GM21529 (cell line): Measurements from ENCODE around the gene TARBP1.
"Not testable (repeated sequence)": the region's sequence is repeated elsewhere in the genome, so short reads cannot be mapped to it uniquely, and the experiment has no call there.

Source experiments
- ATAC-seq: cut with Tn5 transposase; IDR thresholded peaks from one replicate; pipeline ENCODE4 v1.9.1; 2021; ENCODE audit not compliant: unreplicated experiment

Gene TARBP1

GRCh38 chr1:234478481-234479309 lies at the start of gene TARBP1:
TSS of gene TARBP1 (minus strand) at chr1:234479179. CDS start at chr1:234479103, 76 bp downstream.
- peak; percentile 67 for ATAC-seq

- no peak for ATAC-seq
Observed at GRCh38 chr1:234528074-234528865, 49.3 kb upstream of the TARBP1 start.

DNA sequence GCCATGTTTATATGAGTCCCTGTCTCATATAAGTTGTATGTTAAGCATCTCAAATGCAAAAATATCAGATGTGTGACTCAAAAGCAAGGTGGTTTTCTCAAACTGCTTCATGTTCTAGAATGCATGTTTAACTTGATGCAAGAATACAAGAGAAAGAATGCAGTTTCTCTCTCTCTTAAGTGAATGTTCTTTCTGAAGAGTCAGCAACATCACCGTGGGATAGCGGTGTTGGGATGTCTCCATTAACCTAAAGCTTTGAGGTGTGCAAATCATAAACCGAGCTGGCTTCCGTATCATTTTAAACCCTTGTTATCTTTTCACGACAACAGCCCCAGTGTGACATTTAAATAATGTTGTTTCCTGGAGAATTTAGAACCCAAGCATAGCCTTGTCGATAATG lies 48.4 kb upstream of the TARBP1 start:
- ATAC-seq, result no peak

DNA sequence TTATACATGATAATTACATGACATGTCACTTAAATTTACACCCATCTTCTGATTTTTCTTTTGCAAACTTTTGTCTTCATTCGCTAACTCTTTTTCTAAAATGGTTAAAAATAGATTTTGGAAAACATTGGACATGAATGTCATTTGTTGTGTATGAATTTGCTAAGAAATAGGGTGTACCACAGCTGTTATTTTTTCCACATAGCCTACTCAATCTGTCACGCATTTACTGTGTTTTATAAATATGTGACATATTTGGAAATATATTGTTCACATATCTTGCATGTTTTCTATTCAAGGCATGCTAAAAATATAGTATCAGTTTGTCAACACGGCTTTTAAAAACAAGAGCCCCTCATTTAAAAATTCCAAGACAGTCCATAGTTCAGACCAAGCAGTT lies 47.9 kb upstream of the TARBP1 start:
- no peak for ATAC-seq

DNA sequence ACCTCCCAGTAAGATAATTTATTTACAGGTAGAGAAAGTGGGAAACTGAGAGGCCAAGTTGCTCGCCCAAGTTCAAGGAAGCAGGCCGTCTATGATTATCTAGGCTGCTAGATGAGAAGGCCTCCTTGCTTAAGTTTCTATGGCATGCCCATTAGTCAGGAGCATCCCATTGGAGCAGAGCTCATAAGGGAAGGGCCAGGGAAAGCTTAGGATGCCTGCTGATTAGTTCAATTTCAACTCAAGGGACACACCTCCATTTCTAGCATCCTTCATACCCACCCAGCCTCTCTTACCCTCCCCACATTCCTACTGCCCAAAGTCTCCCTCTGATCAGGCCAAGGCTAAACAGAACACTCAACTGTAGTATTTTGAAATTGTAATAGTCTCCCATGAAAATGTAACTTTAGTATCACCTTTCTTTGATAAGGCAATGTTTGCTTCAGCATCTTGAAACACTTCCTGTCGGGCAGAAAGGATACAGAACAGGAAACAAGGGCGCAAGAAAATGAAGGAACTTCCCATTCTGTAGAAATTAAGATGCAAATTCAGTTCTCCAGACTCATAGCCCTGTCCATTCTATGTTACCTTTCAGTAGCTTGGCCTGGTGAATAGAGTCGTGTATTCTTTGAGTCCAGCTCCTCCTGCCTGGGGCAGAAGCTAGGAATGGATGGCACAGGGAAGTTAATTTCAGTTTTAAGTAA lies 46.3 kb upstream of the TARBP1 start:
- ATAC-seq, result no peak

DNA sequence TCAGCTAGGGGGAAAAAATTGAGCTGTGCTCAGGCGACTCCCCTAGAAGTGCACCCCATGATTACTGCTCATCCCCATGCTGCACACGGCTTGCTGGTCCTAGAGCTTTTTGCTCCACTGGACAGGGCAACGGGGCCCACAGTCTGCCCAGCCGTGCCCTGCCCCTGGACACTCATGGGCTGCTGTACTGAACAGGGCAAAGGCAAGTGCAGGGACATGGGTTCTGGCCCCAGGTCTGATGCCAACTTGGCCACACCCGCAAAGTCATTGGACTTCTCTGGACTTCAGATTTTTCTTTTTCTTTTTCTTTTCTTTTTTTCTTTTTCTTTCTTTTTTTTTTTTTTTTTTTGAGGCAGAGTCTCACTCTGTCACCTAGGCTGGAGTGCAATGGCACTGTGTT lies 42.9 kb upstream of the TARBP1 start:
- ATAC-seq, result no peak

GRCh38 chr1:234520908-234521817 lies 42.2 kb upstream of the TARBP1 start:
- no peak for ATAC-seq

DNA sequence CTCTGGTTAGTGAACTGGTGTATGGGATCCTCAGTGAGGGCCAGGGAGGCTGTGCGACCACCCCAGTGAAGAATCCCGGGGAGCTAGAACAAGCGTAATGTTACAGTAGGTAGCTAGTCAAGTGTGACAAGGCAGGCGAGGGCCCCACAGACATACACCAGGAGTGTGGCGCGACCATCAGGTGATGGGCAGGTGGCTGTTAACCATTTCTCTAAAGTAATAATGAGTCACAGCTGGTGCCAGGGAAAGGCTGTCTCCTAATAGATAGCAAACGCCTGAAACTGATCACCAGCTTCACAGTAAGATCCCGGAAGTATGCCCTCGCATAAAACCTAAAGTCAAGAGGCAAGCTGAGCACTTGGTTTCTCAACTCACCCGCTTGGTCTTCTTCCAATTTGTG lies 40.5 kb upstream of the TARBP1 start:
- ATAC-seq, result no peak

GRCh38 chr1:234518876-234519275 lies 39.9 kb upstream of the TARBP1 start:
- no peak for ATAC-seq

DNA sequence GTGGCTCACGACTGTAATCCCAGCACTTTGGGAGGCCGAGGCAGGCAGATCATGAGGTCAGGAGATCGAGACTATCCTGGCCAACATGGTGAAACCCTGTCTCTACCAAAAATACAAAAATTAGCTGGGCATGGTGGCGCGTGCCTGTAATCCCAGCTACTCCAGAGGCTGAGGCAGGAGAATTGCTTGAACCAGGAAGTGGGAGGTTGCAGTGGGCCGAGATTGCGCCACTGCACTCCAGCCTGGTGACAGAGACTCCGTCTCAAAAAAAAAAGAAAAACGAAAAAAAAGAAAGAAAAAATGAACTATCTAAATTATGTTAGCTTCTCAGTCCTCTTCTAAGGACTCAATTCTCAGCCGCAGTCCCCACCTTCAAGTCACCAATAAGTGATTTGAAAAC lies 39.1 kb upstream of the TARBP1 start:
- ATAC-seq, result not testable (repeated sequence)

GRCh38 chr1:234517110-234517802 lies 38.3 kb upstream of the TARBP1 start:
- ATAC-seq, result no peak

GRCh38 chr1:234515821-234516241 lies 36.9 kb upstream of the TARBP1 start:
- no peak for ATAC-seq

DNA sequence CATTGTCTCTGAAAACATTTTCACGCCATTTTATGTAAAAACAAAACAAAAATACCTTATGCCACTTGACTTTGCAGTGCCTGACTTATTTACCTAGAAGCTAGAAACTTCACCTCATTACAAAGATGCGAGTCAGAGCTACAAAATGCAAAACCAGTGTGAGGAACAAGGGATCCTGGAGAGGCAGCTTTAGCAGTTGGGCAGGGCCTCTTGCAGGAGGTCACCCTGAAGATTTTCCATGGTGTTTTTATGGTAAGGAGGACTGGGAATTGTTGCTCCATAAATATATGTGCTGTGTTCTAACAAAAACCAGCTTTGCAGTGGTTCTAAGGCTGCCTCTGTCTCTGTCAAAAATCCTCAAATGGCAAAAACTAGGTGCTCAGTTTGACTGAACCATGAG lies 36.4 kb upstream of the TARBP1 start:
- no peak for ATAC-seq

GRCh38 chr1:234512451-234512861 lies 33.5 kb upstream of the TARBP1 start:
- ATAC-seq, result no peak

- no peak for ATAC-seq
Observed at GRCh38 chr1:234509457-234510328, 30.7 kb upstream of the TARBP1 start.

DNA sequence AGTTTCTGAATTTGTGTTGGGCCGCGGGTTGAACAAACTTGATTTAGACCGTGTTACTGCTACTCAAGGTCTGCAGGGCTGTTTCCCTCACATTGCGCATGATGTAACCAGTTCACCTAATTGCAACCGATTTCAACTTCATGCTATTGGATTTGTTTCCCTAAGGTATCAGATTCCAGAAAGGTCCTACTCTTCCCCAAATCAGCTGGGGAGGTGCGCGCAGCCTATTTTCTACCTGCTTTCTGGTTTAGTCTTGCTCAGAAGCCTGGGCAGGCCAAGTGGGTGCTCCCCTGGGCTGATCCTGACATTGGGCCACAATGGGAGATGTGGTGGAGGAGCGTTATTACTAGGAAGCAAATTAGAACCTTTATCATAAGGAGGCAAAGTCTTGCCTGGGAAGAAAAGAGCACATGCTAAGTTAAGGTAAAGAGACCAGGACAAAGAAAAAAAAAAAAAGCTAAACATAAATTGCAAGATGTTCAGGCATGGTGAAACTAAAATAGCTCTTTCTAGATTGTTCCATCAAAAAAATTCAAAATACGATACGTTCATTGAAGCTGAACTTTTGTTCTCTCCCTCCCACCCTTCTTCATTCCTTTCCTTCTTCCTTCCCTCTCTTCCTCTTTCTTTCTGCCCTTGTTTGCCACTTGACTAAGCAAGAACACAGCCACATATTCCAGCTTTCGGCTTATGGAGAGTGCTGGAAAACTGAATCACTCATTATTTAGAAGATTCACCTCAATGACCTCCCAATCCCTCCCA lies 28.8 kb upstream of the TARBP1 start:
- ATAC-seq, result no peak

GRCh38 chr1:234507089-234507488 lies 28.1 kb upstream of the TARBP1 start:
- no peak for ATAC-seq

GRCh38 chr1:234505769-234506102 lies 26.8 kb upstream of the TARBP1 start:
- ATAC-seq, result no peak
